IPS-15b (cell line): ENCODE results near the gene LRRTM4.

Experiments used
- H3K27me3 ChIP-seq: one replicate; pipeline ENCODE4 v1.6.1; 2013; ENCODE audit warnings: low read length; ENCODE audit not compliant: control insufficient read depth, insufficient read depth
- H3K36me3 ChIP-seq: one replicate; pipeline ENCODE4 v1.6.1; 2013; ENCODE audit warnings: low read length; ENCODE audit not compliant: control insufficient read depth, insufficient read depth
- H3K4me1 ChIP-seq: one replicate; pipeline ENCODE4 v1.6.1; 2013; ENCODE audit warnings: mild to moderate bottlenecking, low read length; ENCODE audit not compliant: control insufficient read depth, insufficient read depth
- H3K4me3 ChIP-seq: one replicate; pipeline ENCODE4 v1.5.1; 2013; ENCODE audit warnings: low read depth, low read length
- H3K9ac ChIP-seq: one replicate; pipeline ENCODE4 v1.6.1; 2013; ENCODE audit warnings: low read depth, mild to moderate bottlenecking, low read length
- H3K9me3 ChIP-seq: one replicate; pipeline ENCODE4 v1.6.1; 2013; ENCODE audit warnings: mild to moderate bottlenecking, low read length; ENCODE audit not compliant: control insufficient read depth, insufficient read depth

LRRTM4 gene

GRCh38 chr2:77013953-77014352, 508.2 kb downstream of the LRRTM4 start:
- no peaks in the 10 kb centered on the region for H3K36me3 ChIP-seq
- no peaks in the 10 kb centered on the region for H3K27me3 ChIP-seq
- no peaks in the 10 kb centered on the region for H3K9me3 ChIP-seq
- H3K9ac ChIP-seq, result no peak overlapping the region
- H3K4me1 ChIP-seq, result peaks cover 10% of the 10 kb centered on the region
- no peak overlapping the region for H3K4me3 ChIP-seq

- H3K4me1 ChIP-seq, result peaks cover 15% of the 10 kb centered on the region
- H3K27me3 ChIP-seq, result no peaks in the 10 kb centered on the region
- no peaks in the 10 kb centered on the region for H3K9me3 ChIP-seq
- H3K4me3 ChIP-seq, result no peak overlapping the region
- no peaks in the 10 kb centered on the region for H3K36me3 ChIP-seq
- no peak overlapping the region for H3K9ac ChIP-seq
Observed at GRCh38 chr2:77013457-77013856, 508.7 kb downstream of the LRRTM4 start.

GRCh38 chr2:77009307-77009706, 512.9 kb downstream of the LRRTM4 start:
- H3K27me3 ChIP-seq, result no peaks in the 10 kb centered on the region
- no peak overlapping the region for H3K9ac ChIP-seq
- H3K9me3 ChIP-seq, result no peaks in the 10 kb centered on the region
- peaks cover 17% of the 10 kb centered on the region for H3K4me1 ChIP-seq
- H3K4me3 ChIP-seq, result no peak overlapping the region
- H3K36me3 ChIP-seq, result no peaks in the 10 kb centered on the region

- no peaks in the 10 kb centered on the region for H3K36me3 ChIP-seq
Observed at GRCh38 chr2:77008853-77009252, 513.3 kb downstream of the LRRTM4 start.

GRCh38 chr2:77007686-77008085, 514.5 kb downstream of the LRRTM4 start:
- H3K4me3 ChIP-seq, result no peak overlapping the region
- peaks cover 17% of the 10 kb centered on the region for H3K4me1 ChIP-seq
- no peaks in the 10 kb centered on the region for H3K36me3 ChIP-seq
- no peak overlapping the region for H3K9ac ChIP-seq
- H3K27me3 ChIP-seq, result no peaks in the 10 kb centered on the region
- H3K9me3 ChIP-seq, result no peaks in the 10 kb centered on the region

More at GRCh38 chr2:77008853-77009252, 513.3 kb downstream of the LRRTM4 start:
- Histone ChIP-seq H3K4me1 (peaks cover 17% of the 10 kb centered on the region), H3K27me3 (no peaks in the 10 kb centered on the region), H3K9ac (no peak overlapping the region), H3K9me3 (no peaks in the 10 kb centered on the region), H3K4me3 (no peak overlapping the region)

- Histone ChIP-seq H3K4me3 (no peak overlapping the region), H3K9me3 (no peaks in the 10 kb centered on the region)
Observed at GRCh38 chr2:77005522-77005921, 516.7 kb downstream of the LRRTM4 start.

GRCh38 chr2:77001895-77002294, 520.3 kb downstream of the LRRTM4 start:
- H3K27me3 ChIP-seq, result no peaks in the 10 kb centered on the region
- H3K4me1 ChIP-seq, result no peaks in the 10 kb centered on the region
- no peaks in the 10 kb centered on the region for H3K9me3 ChIP-seq
- H3K9ac ChIP-seq, result no peak overlapping the region
- no peaks in the 10 kb centered on the region for H3K36me3 ChIP-seq
- H3K4me3 ChIP-seq, result no peak overlapping the region

More at GRCh38 chr2:77005522-77005921, 516.7 kb downstream of the LRRTM4 start:
- Histone ChIP-seq H3K36me3 (no peaks in the 10 kb centered on the region), H3K27me3 (no peaks in the 10 kb centered on the region), H3K4me1 (peaks cover 17% of the 10 kb centered on the region), H3K9ac (no peak overlapping the region)

- Histone ChIP-seq H3K4me1 (no peaks in the 10 kb centered on the region), H3K36me3 (no peaks in the 10 kb centered on the region), H3K4me3 (no peak overlapping the region), H3K27me3 (no peaks in the 10 kb centered on the region), H3K9ac (no peak overlapping the region), H3K9me3 (no peaks in the 10 kb centered on the region)
Observed at GRCh38 chr2:76998704-76999103, 523.5 kb downstream of the LRRTM4 start.

GRCh38 chr2:76998152-76998551, 524.0 kb downstream of the LRRTM4 start:
- Histone ChIP-seq H3K4me1 (no peaks in the 10 kb centered on the region), H3K4me3 (no peak overlapping the region), H3K9ac (no peak overlapping the region), H3K36me3 (no peaks in the 10 kb centered on the region), H3K27me3 (no peaks in the 10 kb centered on the region), H3K9me3 (no peaks in the 10 kb centered on the region)

- Histone ChIP-seq H3K9me3 (no peaks in the 10 kb centered on the region), H3K4me1 (no peaks in the 10 kb centered on the region), H3K27me3 (no peaks in the 10 kb centered on the region), H3K36me3 (no peaks in the 10 kb centered on the region), H3K4me3 (no peak overlapping the region), H3K9ac (no peak overlapping the region)
Observed at GRCh38 chr2:76997296-76997695, 524.9 kb downstream of the LRRTM4 start.

GRCh38 chr2:76985387-76986136, 536.6 kb downstream of the LRRTM4 start:
- Histone ChIP-seq H3K4me1 (peaks cover 8% of the 10 kb centered on the region), H3K4me3 (no peak overlapping the region), H3K27me3 (no peaks in the 10 kb centered on the region), H3K9me3 (no peaks in the 10 kb centered on the region), H3K36me3 (no peaks in the 10 kb centered on the region), H3K9ac (no peak overlapping the region)

GRCh38 chr2:76984359-76984758, 537.8 kb downstream of the LRRTM4 start:
- H3K9me3 ChIP-seq, result no peaks in the 10 kb centered on the region
- H3K9ac ChIP-seq, result no peak overlapping the region
- no peaks in the 10 kb centered on the region for H3K27me3 ChIP-seq
- H3K4me1 ChIP-seq, result peaks cover 8% of the 10 kb centered on the region
- no peaks in the 10 kb centered on the region for H3K36me3 ChIP-seq
- no peak overlapping the region for H3K4me3 ChIP-seq
